HepG2 (cell line): Measurements from ENCODE around the gene KLHL21. TPM values are rescaled to one million over a fixed set of nuclear protein-coding genes. Genes with fewer than 3 reads are reported as not detected.

ENCODE experiments used
- BRD4 ChIP-seq: sonication (generic); formaldehyde crosslinking; IDR thresholded peaks from 2 replicates; pipeline ENCODE4 v1.4.0; 2020; ENCODE audit warnings: missing genetic modification reagents
- ERF ChIP-seq: IDR thresholded peaks from 2 replicates; pipeline ENCODE4 v1.6.1; 2018; ENCODE audit warnings: missing biosample characterization, missing genetic modification reagents
- FOSL1 ChIP-seq: sonication (generic); formaldehyde crosslinking; IDR thresholded peaks from 2 replicates; pipeline ENCODE4 v1.9.0; 2021; ENCODE audit warnings: missing genetic modification reagents, borderline replicate concordance
- GLI4 ChIP-seq: sonication (generic); formaldehyde crosslinking; IDR thresholded peaks from 2 replicates; pipeline ENCODE4 v1.5.1; 2020; ENCODE audit warnings: missing genetic modification reagents, mild to moderate bottlenecking, moderate library complexity, borderline replicate concordance
- HES4 ChIP-seq: sonication (generic); formaldehyde crosslinking; IDR thresholded peaks from 2 replicates; pipeline ENCODE4 v1.9.0; 2021; ENCODE audit warnings: mild to moderate bottlenecking, missing genetic modification reagents, borderline replicate concordance
- HINFP ChIP-seq: sonication (generic); formaldehyde crosslinking; IDR thresholded peaks from 2 replicates; pipeline ENCODE4 v1.4.0; 2020; ENCODE audit warnings: low read depth, mild to moderate bottlenecking, missing genetic modification reagents
- HNF4G ChIP-seq, 2 experiments: sonication (generic) in 1 of 2; formaldehyde crosslinking in 1 of 2; IDR thresholded peaks; 2 replicates each; pipeline versions ENCODE4 v1.4.0 to v1.6.1; 2011 to 2020; ENCODE audit warnings: borderline replicate concordance in 2 of 2, low read depth in 2 of 2, mild to moderate bottlenecking in 2 of 2, low read length in 1 of 2, missing genetic modification reagents in 1 of 2, moderate library complexity in 1 of 2
- PAXIP1 ChIP-seq: sonication (generic); formaldehyde crosslinking; conservative IDR thresholded peaks from 2 replicates; pipeline ENCODE4 v1.4.0; 2020; ENCODE audit warnings: mild to moderate bottlenecking, missing genetic modification reagents, moderate library complexity
- POLR2AphosphoS5 ChIP-seq: IDR thresholded peaks from 2 replicates; pipeline ENCODE4 v1.6.1; 2012; ENCODE audit warnings: low read depth, low read length
- PTBP1 ChIP-seq: fragments of 200-400 bp; formaldehyde crosslinking; IDR thresholded peaks from 2 replicates; pipeline ENCODE4 v1.6.1; 2018; ENCODE audit warnings: low read length, low read depth; ENCODE audit not compliant: poor library complexity, severe bottlenecking
- RARA ChIP-seq: IDR thresholded peaks from 2 replicates; pipeline ENCODE4 v1.6.1; 2016; ENCODE audit warnings: missing genetic modification reagents, missing compliant biosample characterization
- RBM22 ChIP-seq: fragments of 200-400 bp; formaldehyde crosslinking; optimal IDR thresholded peaks from 2 replicates; pipeline ENCODE3; 2017; ENCODE audit warnings: mild to moderate bottlenecking, low read length, moderate library complexity
- SNRNP70 ChIP-seq: fragments of 200-400 bp; formaldehyde crosslinking; IDR thresholded peaks from 2 replicates; pipeline ENCODE4 v1.6.1; 2017; ENCODE audit warnings: mild to moderate bottlenecking, low read depth, low read length, moderate library complexity
- SRSF1 ChIP-seq: fragments of 200-400 bp; formaldehyde crosslinking; optimal IDR thresholded peaks from 2 replicates; pipeline ENCODE3; 2017; ENCODE audit warnings: mild to moderate bottlenecking, low read depth, low read length, moderate library complexity
- TBX2 ChIP-seq: sonication (generic); formaldehyde crosslinking; IDR thresholded peaks from 2 replicates; pipeline ENCODE4 v1.5.0; 2020; ENCODE audit warnings: missing genetic modification reagents, mild to moderate bottlenecking, borderline replicate concordance
- TFDP2 ChIP-seq: sonication (generic); formaldehyde crosslinking; IDR thresholded peaks from 2 replicates; pipeline ENCODE4 v1.4.0; 2020; ENCODE audit warnings: missing genetic modification reagents
- XBP1 ChIP-seq: sonication (generic); formaldehyde crosslinking; IDR thresholded peaks from 2 replicates; pipeline ENCODE4 v1.5.0; 2020; ENCODE audit warnings: missing genetic modification reagents
- ZFP1 ChIP-seq: IDR thresholded peaks from 2 replicates; pipeline ENCODE4 v1.6.1; 2016
- ZFP82 ChIP-seq: sonication (generic); formaldehyde crosslinking; IDR thresholded peaks from 2 replicates; pipeline ENCODE4 v1.5.1; 2020; ENCODE audit warnings: mild to moderate bottlenecking, missing genetic modification reagents, borderline replicate concordance
- ZNF20 ChIP-seq: sonication (generic); formaldehyde crosslinking; IDR thresholded peaks from 2 replicates; pipeline ENCODE4 v1.4.0; 2020; ENCODE audit warnings: mild to moderate bottlenecking, moderate library complexity, missing genetic modification reagents
- ZNF224 ChIP-seq: sonication (generic); formaldehyde crosslinking; IDR thresholded peaks from 2 replicates; pipeline ENCODE4 v1.5.0; 2020; ENCODE audit warnings: mild to moderate bottlenecking, missing genetic modification reagents
- ZNF616 ChIP-seq: sonication (generic); formaldehyde crosslinking; IDR thresholded peaks from 2 replicates; pipeline ENCODE4 v1.5.0; 2020; ENCODE audit warnings: low read depth, mild to moderate bottlenecking, missing genetic modification reagents
- ZNF839 ChIP-seq: sonication (generic); formaldehyde crosslinking; IDR thresholded peaks from 2 replicates; pipeline ENCODE4 v1.4.0; 2020; ENCODE audit warnings: missing genetic modification reagents, mild to moderate bottlenecking, borderline replicate concordance
- ZSCAN12 ChIP-seq: sonication (generic); formaldehyde crosslinking; IDR thresholded peaks from 2 replicates; pipeline ENCODE4 v1.9.0; 2021; ENCODE audit warnings: mild to moderate bottlenecking, missing genetic modification reagents
- polyA plus RNA-seq, 8 experiments: library from polyadenylated mRNA; depleted of rRNA in 3 of 8; stranded (reverse) in 7 of 8; unstranded in 1 of 8; fragments of >200 nt; fragmentation: Illumina TruSeq in 4 of 8; extraction: Trizol in 4 of 8; gene quantifications; 2 replicates each; pipeline versions ENCODE4 v1.2.1 to v1.2.3, GENCODE V29; 2011 to 2016; ENCODE audit warnings: low read depth in 4 of 8, missing spikeins in 1 of 8, mixed read lengths in 1 of 8; ENCODE audit not compliant: insufficient read depth in 1 of 8
- total RNA-seq, 5 experiments: library from RNA; depleted of rRNA; stranded (reverse); fragments of >200 nt; fragmentation: Illumina TruSeq; extraction: Trizol; gene quantifications; 2 replicates each; pipeline ENCODE4 v1.2.3, GENCODE V29; 2016; ENCODE audit warnings: low read depth in 1 of 5

The KLHL21 gene
- total and polyA plus RNA-seq, 2 of the 13 experiments (the other 11 are each of a cell fraction or from before 2014, with no cell fraction given) = 14.8 to 25.0 TPM

GRCh38 chr1:6579374-6580118, 23.1 kb downstream of the KLHL21 start, which contains the start of gene ZBTB48 (continued):
- 0 out of 2 replicates have a peak, but pooled peaks have one; percentile 5 for TF ChIP-seq ZNF616 (CRISPR knock-in tag)
- peak; percentile 63; the same call in 1 of the 2 replicates for TF ChIP-seq ZFP82 (CRISPR knock-in tag)
- no peak for TF ChIP-seq SRSF1
- TF ChIP-seq GLI4 (CRISPR knock-in tag) = 0 out of 2 replicates have a peak, but pooled peaks have one; percentile 35
- TF ChIP-seq HINFP = peak; percentile 65; the same call in 1 of the 2 replicates
- TF ChIP-seq SNRNP70 = no peak
- TF ChIP-seq ZFP1 (CRISPR knock-in tag) = no peak
- peak; percentile 64; the same call in 1 of the 2 replicates for TF ChIP-seq HNF4G (IDR thresholded peaks at IDR 0.05; ENCODE audit: borderline replicate concordance, low read depth, low read length)
- no peak for TF ChIP-seq HNF4G (CRISPR knock-in tag; IDR thresholded peaks at IDR 0.05; ENCODE audit: borderline replicate concordance, low read depth)
- TF ChIP-seq PTBP1 = no peak
- peak; percentile 81 for TF ChIP-seq POLR2AphosphoS5
- no peak for TF ChIP-seq FOSL1
- no peak for TF ChIP-seq ZNF20 (CRISPR knock-in tag)
- TF ChIP-seq TBX2 (CRISPR knock-in tag) = peak; percentile 49; the same call in 1 of the 2 replicates
- TF ChIP-seq RARA (CRISPR knock-in tag) = 0 out of 2 replicates have a peak, but pooled peaks have one; percentile 18
- TF ChIP-seq BRD4 (CRISPR knock-in tag) = 0 out of 2 replicates have a peak, but pooled peaks have one; percentile 19
- TF ChIP-seq ZNF839 (CRISPR knock-in tag) = no peak
- no peak for TF ChIP-seq TFDP2 (CRISPR knock-in tag)
- TF ChIP-seq XBP1 (CRISPR knock-in tag) = no peak
- TF ChIP-seq ZNF224 (CRISPR knock-in tag) = no peak
- TF ChIP-seq PAXIP1 = no peak; the same call in 1 of the 2 replicates
- no peak for TF ChIP-seq ERF
- TF ChIP-seq HES4 (CRISPR knock-in tag) = 0 out of 2 replicates have a peak, but pooled peaks have one; percentile 41
- no peak for TF ChIP-seq RBM22
- TF ChIP-seq ZSCAN12 (CRISPR knock-in tag) = no peak
